Tibial nerve (tissue), 3 donors: Measurements from ENCODE around the gene CLPSL1.

Experiments
- CTCF ChIP-seq, 5 experiments: fragments of 200-600 bp in 3 of 5; fragments of 450-650 bp in 2 of 5; sonication (generic) in 3 of 5; IDR thresholded peaks; one replicate each; pipeline ENCODE4 v1.5.1; 2016 to 2019; ENCODE audit warnings: antibody characterized with exemption in 5 of 5, mild to moderate bottlenecking in 3 of 5, moderate library complexity in 2 of 5
- POLR2A ChIP-seq, 2 donors: fragments of 450-650 bp; IDR thresholded peaks; one replicate each; pipeline ENCODE4 v1.6.1; 2017; ENCODE audit warnings: antibody characterized with exemption in 2 of 2, mild to moderate bottlenecking in 2 of 2, moderate library complexity in 2 of 2

DNA sequence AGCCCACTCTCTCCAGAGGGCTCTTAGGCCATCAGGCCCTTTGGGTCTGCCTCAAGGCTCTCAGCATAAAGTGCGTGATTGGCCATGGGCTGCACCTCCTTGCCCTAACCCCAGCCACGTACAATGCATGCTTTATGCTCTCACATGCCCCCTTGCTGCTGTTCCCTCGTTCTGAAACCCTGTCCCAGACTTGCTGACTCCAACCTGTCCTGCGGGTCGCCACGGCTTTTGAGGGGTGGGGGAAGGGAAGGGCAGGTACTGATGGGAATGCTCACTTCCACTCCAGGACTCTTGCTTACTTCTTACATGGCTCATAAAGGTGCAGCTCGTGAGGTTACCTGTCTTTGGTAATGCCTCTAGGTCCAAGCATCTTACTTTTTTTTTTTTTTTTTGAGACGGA lies 38.0 kb upstream of the CLPSL1 start:
- no peak for TF ChIP-seq CTCF (IDR thresholded peaks at IDR 0.05)
- no peak for TF ChIP-seq POLR2A (IDR thresholded peaks at IDR 0.05)
